ENCODE measurements around the gene RGS9BP. TPM values are rescaled to one million over a fixed set of nuclear protein-coding genes. Genes with fewer than 3 reads are reported as not detected.
A peak's percentile ranks its signal among the peaks of the same experiment; 100 is the strongest.
"Not testable (repeated sequence)": the region's sequence is repeated elsewhere in the genome, so short reads cannot be mapped to it uniquely, and the experiment has no call there.

Gene RGS9BP
- total RNA-seq, 4 donors from 2014 or later = 3.9 to 10.6 (median 6.0) TPM

- DNase-seq (peak; percentile 63 to 82), ATAC-seq (peak; percentile 43 to 45)
- Histone ChIP-seq H3K27ac (peak overlapping the region; percentile 88 to 94 (median 94)), H3K9me3 (no peaks in the 10 kb centered on the region), H3K4me3 (no peak overlapping the region), H3K36me3 (peaks cover 0 to 42% of the 10 kb centered on the region in 2 donors), H3K27me3 (no peaks in the 10 kb centered on the region), H3K4me1 (peaks cover 44% of the 10 kb centered on the region in 2 donors)
- in situ Hi-C loops (cut with MboI; ENCODE audit: low sequenced_read_pairs in 4 of 4) = no loop called here
- intact Hi-C loops (cut with DNase I; ENCODE audit: low total_unique reads) = loop anchor here (5.0 kb wide), 1 partner anchor 41 kb away; the partner anchor contains the start of gene NUDT19
- TF ChIP-seq POLR2A (IDR thresholded peaks at IDR 0.05) (no peak), CTCF (IDR thresholded peaks at IDR 0.05 in 4 of 5, conservative IDR thresholded peaks at IDR 0.05 in 1 of 5) (no peak)
Observed at GRCh38 chr19:32651729-32652140, 23.9 kb upstream of the RGS9BP start.

- ATAC-seq; H3K4me3 ChIP-seq; H3K27me3 ChIP-seq; H3K9me3 ChIP-seq; DNase-seq; in situ Hi-C loops (cut with MboI; ENCODE audit: low sequenced_read_pairs in 4 of 4): not testable (repeated sequence)
- peak overlapping the region; percentile 88 to 94 (median 94) for H3K27ac ChIP-seq
- intact Hi-C loops (cut with DNase I; ENCODE audit: low total_unique reads) = loop anchor here (5.0 kb wide), 1 partner anchor 40 kb away; the partner anchor contains the start of gene NUDT19
- H3K36me3 ChIP-seq = peaks cover 0 to 36% of the 10 kb centered on the region in 2 donors
- peaks cover 44% of the 10 kb centered on the region in 2 donors for H3K4me1 ChIP-seq
Observed at GRCh38 chr19:32652331-32652730, 23.3 kb upstream of the RGS9BP start.

- H3K27ac ChIP-seq = peak overlapping the region; percentile 88 to 94 (median 94)
- DNase-seq (peak in 1 of 2 donors; percentile 47), ATAC-seq (no peak)
- in situ Hi-C loops (cut with MboI; ENCODE audit: low sequenced_read_pairs in 4 of 4) (no loop called here), intact Hi-C loops (cut with DNase I; ENCODE audit: low total_unique reads) (loop anchor here (5.0 kb wide), 1 partner anchor 39 kb away; the partner anchor contains the start of gene NUDT19)
- peaks cover 40 to 44% of the 10 kb centered on the region in 2 donors for H3K4me1 ChIP-seq
- TF ChIP-seq POLR2A (IDR thresholded peaks at IDR 0.05) (no peak), CTCF (IDR thresholded peaks at IDR 0.05 in 4 of 5, conservative IDR thresholded peaks at IDR 0.05 in 1 of 5) (no peak)
- H3K4me3 ChIP-seq = no peak overlapping the region
- peaks cover 0 to 30% of the 10 kb centered on the region in 2 donors for H3K36me3 ChIP-seq
- no peaks in the 10 kb centered on the region for H3K27me3 ChIP-seq
- no peaks in the 10 kb centered on the region for H3K9me3 ChIP-seq
Observed at GRCh38 chr19:32652894-32653598, 22.6 kb upstream of the RGS9BP start.

- H3K9me3 ChIP-seq = no peaks in the 10 kb centered on the region
- H3K27me3 ChIP-seq = no peaks in the 10 kb centered on the region
- H3K36me3 ChIP-seq = peaks cover 0 to 30% of the 10 kb centered on the region in 2 donors
- intact Hi-C loops (cut with DNase I; ENCODE audit: low total_unique reads) = loop anchor here (5.0 kb wide), 1 partner anchor 39 kb away; the partner anchor contains the start of gene NUDT19
- peak overlapping the region; percentile 88 to 94 (median 94) for H3K27ac ChIP-seq
- no peak for DNase-seq
- no peak for ATAC-seq
- in situ Hi-C loops (cut with MboI; ENCODE audit: low sequenced_read_pairs in 4 of 4) = no loop called here
- H3K4me1 ChIP-seq = peaks cover 36 to 40% of the 10 kb centered on the region in 2 donors
- TF ChIP-seq CTCF (IDR thresholded peaks at IDR 0.05 in 4 of 5, conservative IDR thresholded peaks at IDR 0.05 in 1 of 5) = no peak
- no peak overlapping the region for H3K4me3 ChIP-seq
Observed at GRCh38 chr19:32653599-32653915, 22.1 kb upstream of the RGS9BP start.

- in situ Hi-C loops (cut with MboI; ENCODE audit: low sequenced_read_pairs in 4 of 4); ATAC-seq: not testable (repeated sequence)
- peaks cover 0 to 21% of the 10 kb centered on the region in 2 donors for H3K36me3 ChIP-seq
Observed at GRCh38 chr19:32656379-32656778, 19.3 kb upstream of the RGS9BP start.

More at GRCh38 chr19:32656379-32656778, 19.3 kb upstream of the RGS9BP start:
- peak overlapping the region in 1 of 4 donors; percentile 94 for H3K27ac ChIP-seq
- H3K4me3 ChIP-seq; H3K27me3 ChIP-seq; H3K9me3 ChIP-seq; intact Hi-C loops (cut with DNase I; ENCODE audit: low total_unique reads); DNase-seq: not testable (repeated sequence)
- peaks cover 19 to 27% of the 10 kb centered on the region in 2 donors for H3K4me1 ChIP-seq

Data from gastrocnemius medialis (tissue), 4 donors.